GM19324 (cell line): Measurements from ENCODE around the gene ARMC9.

Source experiments
- ATAC-seq: cut with Tn5 transposase; IDR thresholded peaks from one replicate; pipeline ENCODE4 v1.9.1; 2021; ENCODE audit warnings: mild to moderate bottlenecking, moderate library complexity; ENCODE audit not compliant: unreplicated experiment, low FRiP score

Gene ARMC9

GRCh38 chr2:231376857-231377256 lies 178.4 kb downstream of the ARMC9 start:
- ATAC-seq: no peak

GRCh38 chr2:231378026-231378722 lies 179.7 kb downstream of the ARMC9 start:
- no peak for ATAC-seq

- no peak for ATAC-seq
Observed at GRCh38 chr2:231379266-231380215, 181.1 kb downstream of the ARMC9 start.

GRCh38 chr2:231380307-231380706 lies 181.9 kb downstream of the ARMC9 start:
- ATAC-seq: no peak

GRCh38 chr2:231380991-231381847 lies 182.8 kb downstream of the ARMC9 start:
- ATAC-seq: no peak

GRCh38 chr2:231382116-231382515 lies 183.7 kb downstream of the ARMC9 start:
- ATAC-seq: no peak

GRCh38 chr2:231383416-231384108 lies 185.1 kb downstream of the ARMC9 start:
- ATAC-seq: no peak

- ATAC-seq: no peak
Observed at GRCh38 chr2:231384109-231384435, 185.6 kb downstream of the ARMC9 start.

- ATAC-seq: no peak
Observed at GRCh38 chr2:231384970-231385369, 186.5 kb downstream of the ARMC9 start.

GRCh38 chr2:231385429-231385828 lies 187.0 kb downstream of the ARMC9 start:
- ATAC-seq: no peak

- no peak for ATAC-seq
Observed at GRCh38 chr2:231386446-231386845, 188.0 kb downstream of the ARMC9 start.

- no peak for ATAC-seq
Observed at GRCh38 chr2:231387904-231388724, 189.7 kb downstream of the ARMC9 start.

GRCh38 chr2:231388725-231389346 lies 190.4 kb downstream of the ARMC9 start:
- no peak for ATAC-seq

GRCh38 chr2:231390667-231391066 lies 192.2 kb downstream of the ARMC9 start:
- no peak for ATAC-seq

- no peak for ATAC-seq
Observed at GRCh38 chr2:231391981-231392380, 193.6 kb downstream of the ARMC9 start.

- ATAC-seq: no peak
Observed at GRCh38 chr2:231392431-231393148, 194.2 kb downstream of the ARMC9 start.

GRCh38 chr2:231393149-231394131 lies 195.0 kb downstream of the ARMC9 start:
- ATAC-seq: no peak
